HG02885 (cell line): ENCODE data around the gene ZMYND15.
"Not testable (repeated sequence)": the region's sequence is repeated elsewhere in the genome, so short reads cannot be mapped to it uniquely, and the experiment has no call there.

Experiments used
- ATAC-seq: cut with Tn5 transposase; IDR thresholded peaks from one replicate; pipeline ENCODE4 v1.9.1; 2021; ENCODE audit warnings: mild to moderate bottlenecking; ENCODE audit not compliant: unreplicated experiment, poor library complexity

The ZMYND15 gene

DNA sequence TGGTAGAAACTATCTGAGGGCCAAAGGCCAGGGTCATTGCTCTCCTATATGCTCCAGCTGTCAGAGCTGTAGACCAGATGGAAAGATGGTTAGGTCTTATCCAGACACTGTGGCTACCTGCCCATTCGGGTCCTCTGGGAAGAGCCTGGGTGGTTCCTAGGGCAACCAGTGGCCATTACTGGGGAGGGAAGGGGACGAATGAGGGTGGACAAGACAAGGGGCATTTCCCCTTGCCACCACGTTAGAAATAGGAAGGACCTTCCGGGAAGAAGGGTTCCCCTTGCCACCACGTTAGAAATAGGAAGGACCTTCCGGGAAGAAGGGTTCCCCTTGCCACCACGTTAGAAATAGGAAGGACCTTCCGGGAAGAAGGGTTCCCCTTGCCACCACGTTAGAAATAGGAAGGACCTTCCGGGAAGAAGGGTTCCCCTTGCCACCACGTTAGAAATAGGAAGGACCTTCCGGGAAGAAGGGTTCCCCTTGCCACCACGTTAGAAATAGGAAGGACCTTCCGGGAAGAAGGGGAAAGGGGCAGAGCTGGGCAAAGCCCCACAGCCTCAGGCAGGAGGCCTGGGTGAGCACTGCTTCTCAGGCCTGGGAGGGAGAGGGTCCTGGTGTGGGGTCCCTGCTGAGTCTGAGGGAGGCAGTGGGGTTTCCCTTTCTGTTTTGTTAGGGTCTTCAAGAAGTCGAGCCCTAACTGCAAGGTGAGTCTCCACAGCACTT lies 25.1 kb upstream of the ZMYND15 start:
- ATAC-seq, result not testable (repeated sequence)

DNA sequence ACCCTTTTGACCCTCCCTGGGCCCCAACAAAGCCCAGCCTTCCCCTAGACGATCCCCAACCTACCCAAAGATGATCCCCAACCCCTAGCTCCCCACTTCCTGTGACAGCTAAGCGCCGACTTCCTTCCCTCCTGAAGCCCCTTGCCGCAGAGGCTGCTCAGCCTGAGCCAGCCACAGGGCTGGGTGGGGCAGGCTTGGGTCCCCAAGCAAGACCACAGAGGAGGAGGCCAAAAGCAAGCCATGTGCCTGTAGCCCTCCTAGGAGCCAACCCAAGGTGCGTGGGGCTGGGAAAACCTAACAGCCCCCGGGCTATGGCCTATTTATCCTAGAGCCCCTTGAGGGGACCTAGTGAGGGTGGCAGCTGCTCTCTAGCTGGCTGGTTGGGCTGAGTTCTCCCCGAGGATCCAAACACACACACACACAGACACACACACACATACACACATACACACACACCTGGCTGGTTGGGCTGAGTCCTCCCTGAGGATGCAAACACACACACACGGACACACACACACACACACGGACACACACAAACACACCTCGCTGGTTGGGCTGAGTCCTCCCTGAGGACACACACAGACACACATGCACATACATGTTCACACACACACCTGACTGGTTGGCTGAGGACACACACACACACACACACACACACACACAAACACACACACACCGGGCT lies 24.4 kb upstream of the ZMYND15 start:
- ATAC-seq, result no peak

DNA sequence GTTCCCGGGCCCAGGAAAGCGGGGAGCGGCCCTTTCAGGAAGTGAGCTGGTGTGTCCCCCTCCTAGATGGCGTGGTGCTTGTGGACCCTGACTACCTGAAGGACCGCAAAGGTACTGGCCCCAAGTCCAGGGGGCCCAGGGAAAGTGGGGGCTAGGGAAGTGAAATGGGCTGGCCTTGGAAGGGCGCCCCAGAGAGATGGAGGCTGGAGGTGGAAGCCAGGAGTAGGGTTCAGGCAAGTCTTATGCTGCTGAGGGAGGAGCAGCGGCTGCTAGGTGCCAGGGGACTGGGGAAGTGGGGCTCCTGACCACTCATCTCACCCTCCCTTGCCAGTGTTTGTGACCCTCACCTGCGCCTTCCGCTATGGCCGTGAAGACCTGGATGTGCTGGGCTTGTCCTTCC lies 23.6 kb upstream of the ZMYND15 start:
- ATAC-seq, result no peak

DNA sequence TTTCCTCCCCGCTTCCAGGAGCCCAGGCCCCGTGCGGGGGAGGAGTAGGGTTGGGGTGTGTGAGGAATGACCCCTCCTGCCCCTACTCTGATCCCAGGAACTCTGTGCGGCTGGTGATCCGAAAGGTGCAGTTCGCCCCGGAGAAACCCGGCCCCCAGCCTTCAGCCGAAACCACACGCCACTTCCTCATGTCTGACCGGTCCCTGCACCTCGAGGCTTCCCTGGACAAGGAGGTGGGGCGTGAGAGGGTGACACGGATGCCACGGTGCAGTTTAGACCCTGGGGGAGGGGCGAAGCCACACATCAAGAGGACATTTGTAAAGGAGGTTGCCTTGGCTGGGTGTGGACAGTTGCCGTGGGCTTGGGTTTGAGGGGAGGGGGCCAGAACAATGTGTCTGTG lies 21.8 kb upstream of the ZMYND15 start:
- ATAC-seq, result no peak

DNA sequence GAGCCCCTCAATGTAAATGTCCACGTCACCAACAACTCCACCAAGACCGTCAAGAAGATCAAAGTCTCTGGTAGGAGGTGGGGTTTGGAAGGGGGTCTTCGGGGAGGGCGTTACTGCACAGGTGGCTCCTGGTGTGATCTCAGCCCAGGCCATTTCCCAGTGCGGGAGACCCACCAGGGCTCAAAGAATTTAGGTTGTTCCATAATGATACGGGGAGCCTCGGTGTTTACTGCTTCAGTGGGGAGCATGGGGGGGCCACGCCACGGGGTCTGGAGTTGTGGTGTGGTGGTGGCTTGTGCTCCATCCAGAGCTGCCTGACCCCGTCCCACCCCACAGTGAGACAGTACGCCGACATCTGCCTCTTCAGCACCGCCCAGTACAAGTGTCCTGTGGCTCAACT lies 21.4 kb upstream of the ZMYND15 start:
- no peak for ATAC-seq

DNA sequence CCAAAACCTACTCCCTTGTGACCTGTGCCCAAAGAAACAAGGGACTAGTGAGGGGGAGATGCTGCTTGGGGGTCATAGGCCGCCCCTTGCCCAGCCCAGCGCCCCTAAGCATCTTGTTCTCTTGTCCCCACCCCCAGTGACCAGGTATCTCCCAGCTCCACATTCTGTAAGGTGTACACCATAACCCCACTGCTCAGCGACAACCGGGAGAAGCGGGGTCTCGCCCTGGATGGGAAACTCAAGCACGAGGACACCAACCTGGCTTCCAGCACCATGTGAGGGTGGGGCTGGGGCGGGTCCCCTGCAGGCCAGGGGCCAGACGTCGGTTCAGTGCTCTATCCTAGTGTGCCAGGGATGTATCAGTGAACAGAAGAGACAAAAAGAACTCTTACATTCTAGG lies 20.5 kb upstream of the ZMYND15 start:
- ATAC-seq, result no peak

DNA sequence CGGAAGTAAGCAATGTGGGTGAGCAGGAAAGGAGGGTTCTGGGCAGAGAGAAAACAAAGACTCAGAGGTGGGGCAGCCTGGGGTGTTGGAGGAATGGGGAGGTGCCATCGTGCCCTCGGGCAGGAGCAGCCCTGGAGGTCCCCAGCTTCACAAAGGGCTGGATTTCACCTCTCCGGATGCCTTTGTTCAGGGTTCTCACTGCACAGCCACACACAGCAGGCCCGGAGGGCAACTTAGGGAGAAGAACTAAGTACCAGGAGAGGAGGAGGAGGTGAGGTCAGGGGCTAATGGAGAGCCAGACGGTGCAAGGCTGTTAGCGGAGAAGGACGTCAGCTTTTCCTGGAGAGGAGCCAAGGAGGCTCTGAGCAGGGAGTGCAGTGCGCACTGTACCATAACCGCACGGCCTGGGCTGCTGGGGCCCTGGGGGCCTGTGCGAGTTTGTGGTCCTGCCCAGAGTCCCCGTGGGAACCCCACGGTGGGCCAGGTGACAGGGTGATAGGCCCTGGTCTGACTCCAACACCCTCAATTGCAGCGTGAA lies 19.9 kb upstream of the ZMYND15 start:
- no peak for ATAC-seq

DNA sequence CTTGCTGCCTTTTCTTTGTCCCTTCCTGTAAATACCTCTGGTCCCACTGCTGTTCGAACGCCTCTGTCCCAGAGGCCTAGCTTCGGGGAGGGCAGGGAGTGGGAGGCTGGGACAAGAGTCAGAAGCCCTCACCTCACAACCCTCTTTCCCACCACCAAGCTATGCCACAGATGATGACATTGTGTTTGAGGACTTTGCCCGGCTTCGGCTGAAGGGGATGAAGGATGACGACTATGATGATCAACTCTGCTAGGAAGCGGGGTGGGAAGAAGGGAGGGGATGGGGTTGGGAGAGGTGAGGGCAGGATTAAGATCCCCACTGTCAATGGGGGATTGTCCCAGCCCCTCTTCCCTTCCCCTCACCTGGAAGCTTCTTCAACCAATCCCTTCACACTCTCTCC lies 18.8 kb upstream of the ZMYND15 start:
- ATAC-seq, result no peak

DNA sequence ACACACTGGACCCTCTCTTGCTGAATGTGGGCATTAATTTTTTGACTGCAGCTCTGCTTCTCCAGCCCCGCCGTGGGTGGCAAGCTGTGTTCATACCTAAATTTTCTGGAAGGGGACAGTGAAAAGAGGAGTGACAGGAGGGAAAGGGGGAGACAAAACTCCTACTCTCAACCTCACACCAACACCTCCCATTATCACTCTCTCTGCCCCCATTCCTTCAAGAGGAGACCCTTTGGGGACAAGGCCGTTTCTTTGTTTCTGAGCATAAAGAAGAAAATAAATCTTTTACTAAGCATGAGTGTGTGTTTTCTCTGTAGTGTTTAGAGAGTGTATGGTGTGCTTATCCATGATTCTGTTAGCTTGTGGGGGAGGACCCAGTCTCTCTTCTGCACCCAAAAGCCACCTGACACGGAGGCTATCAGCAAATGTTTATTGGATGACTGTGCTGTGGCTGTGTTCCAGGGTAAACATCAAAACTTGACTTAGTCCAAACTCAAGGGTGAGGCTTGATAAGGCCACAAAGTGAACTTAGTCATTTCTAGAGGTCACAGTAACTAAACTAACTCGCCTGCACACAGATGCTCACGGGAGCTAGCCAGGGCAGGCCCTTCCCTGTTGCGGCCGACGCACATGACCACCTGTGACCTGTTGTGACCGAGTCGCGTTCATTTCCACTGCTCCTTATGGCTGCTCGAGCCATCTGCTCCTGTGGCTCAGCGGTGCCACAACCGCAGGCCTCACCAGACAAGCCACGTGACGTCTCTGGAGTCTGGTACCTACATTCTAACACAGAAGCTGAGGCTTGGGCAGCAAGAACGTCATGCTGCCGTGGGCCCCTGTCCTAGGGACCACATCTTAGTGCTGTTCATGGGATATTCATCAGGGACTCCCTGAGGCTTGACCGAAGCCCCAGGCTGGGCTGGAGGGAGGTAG lies 18.2 kb upstream of the ZMYND15 start:
- ATAC-seq, result no peak

DNA sequence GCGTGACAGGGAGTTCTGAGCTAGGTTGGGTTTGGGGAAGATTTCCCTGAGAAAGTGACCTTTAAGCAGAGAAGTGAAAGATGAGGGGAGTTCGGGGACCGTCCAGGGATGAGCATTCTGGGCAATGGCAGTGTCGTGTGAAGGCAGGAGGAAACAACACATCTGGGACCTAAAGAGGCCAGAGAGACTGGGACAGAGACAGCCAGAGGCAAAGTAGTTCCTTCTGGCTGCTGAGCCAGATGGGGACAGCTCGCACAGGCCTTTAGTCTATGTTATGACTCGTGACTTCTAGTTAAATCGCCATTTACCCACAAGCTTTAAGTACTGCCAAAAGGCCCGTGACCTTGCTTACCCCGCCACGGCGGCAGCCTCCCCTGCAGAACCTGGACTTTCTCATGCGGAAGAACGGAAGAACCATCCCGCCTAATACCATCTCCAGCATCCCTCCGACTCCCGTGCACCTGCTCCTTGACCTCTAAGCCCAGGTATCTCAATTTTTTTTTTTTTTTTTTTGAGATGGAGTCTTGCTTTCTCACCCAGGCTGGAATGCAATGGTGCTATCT lies 16.9 kb upstream of the ZMYND15 start:
- ATAC-seq, result no peak

DNA sequence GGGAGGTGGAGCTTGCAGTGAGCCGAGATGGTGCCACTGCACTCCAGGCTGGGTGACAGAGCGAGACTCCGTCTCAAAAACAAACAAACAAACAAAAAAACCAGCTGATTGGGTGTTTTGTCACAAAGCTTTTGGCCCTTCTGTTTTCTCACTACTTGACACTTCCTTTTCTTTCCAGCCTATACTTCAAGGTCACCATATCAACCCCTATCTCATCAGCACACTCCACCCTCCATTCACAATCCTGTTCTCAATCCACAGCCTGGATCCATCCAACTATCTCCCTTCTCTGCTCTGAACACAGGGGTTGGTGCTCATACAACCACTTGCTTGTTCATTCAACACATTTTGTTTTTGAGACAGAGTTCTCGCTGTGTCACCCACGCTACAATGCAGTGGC lies 15.0 kb upstream of the ZMYND15 start:
- ATAC-seq, result no peak

DNA sequence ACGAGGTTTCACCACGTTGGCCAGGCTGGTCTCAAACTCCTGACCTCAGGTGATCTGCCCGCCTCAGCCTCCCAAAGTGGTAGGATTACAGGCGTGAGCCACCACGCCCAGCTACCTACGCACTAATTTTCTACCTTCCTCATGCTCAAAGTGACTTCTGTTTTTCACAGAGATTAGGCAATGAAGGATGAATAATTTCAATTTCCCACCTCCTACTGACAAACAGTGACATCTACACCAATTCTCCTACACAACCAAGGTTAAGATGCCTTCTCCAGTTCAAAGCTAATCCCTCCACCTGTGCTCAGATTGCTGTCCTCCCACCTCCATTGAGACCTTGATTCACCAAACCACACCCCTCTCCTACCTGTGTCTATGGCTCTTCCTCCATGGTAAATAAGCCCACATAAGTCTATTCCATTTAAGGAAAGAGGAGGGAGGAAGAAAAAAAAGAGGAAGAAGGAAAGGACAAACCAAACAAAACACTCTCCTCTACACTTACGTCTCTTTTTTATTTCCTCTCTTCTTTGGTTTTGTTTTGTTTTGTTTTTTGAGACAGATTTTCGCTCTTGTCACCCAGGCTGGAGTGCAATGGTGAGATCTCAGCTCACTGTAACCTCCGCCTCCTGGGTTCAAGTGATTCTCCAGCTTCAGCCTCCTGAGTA lies 13.9 kb upstream of the ZMYND15 start:
- ATAC-seq, result no peak

DNA sequence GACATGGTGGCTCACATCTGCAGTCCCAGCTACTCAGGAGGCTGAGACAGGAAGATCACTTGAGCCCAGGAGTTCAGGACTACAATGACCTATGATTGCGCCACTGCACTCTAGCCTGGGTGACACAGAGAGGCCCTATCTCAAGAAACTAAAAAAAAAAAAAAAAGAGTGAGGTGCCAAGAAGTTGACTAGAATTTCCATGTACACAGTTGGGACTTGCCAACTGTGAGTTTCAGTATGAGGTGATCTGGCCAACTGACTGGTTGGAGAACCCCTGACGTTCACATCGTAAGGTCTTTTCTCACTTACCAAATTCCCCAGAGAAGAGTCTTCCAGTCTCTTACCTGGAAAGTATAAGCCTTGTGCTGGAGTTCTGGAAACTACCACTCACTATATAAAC lies 11.5 kb upstream of the ZMYND15 start:
- ATAC-seq, result no peak

DNA sequence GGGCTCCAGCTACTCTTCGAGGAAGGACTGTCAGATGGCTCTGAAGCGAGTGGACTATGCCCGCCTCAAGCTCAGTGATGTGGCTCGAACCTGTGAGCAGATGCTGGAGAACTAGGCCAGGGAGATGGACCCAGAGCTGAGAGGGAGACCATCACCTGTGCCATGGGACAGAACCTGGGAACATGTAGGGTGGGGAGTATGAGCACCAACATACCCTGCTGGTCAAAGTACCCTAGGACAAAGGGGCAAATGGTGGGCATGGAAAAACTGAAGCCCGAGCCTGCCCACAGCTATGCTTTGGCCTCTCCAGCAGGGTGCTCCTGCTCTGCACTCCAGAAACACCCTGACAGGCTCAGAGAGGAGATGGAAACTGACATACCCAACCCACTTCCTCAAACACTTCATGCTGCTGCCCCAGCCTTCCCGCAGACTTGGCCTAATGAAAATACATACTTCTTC lies 6.5 kb upstream of the ZMYND15 start:
- ATAC-seq, result peak; percentile 31

DNA sequence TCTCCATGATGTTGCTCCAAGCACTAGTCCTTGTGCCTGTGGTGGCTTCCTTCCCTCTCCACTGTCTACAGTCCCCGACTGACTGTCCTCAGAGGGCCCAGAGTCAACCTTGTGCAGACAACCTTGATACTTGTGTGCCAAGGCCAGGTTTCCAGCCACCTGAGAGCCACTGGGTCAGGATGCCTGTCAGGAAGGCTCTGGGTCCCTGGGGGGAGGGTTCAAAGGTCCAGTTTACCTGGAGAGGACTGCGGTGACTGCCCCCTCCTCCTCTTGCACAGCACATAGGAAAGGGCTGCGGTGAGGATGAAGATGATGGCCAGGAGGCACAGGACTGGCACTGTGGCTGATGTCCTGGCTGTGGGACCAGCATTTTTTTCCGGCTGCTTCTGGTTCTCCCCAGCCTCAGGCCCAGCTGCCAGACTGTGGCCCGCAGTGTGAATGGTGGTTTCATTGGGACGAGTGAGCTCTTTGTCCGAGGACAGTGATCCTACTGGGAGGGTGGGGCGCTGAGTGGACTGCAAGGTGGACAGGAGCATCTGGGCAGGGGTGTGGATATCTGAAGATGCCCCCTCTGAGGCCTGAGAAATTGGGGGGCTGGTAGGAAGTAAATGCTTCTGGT lies 4.7 kb upstream of the ZMYND15 start:
- no peak for ATAC-seq

DNA sequence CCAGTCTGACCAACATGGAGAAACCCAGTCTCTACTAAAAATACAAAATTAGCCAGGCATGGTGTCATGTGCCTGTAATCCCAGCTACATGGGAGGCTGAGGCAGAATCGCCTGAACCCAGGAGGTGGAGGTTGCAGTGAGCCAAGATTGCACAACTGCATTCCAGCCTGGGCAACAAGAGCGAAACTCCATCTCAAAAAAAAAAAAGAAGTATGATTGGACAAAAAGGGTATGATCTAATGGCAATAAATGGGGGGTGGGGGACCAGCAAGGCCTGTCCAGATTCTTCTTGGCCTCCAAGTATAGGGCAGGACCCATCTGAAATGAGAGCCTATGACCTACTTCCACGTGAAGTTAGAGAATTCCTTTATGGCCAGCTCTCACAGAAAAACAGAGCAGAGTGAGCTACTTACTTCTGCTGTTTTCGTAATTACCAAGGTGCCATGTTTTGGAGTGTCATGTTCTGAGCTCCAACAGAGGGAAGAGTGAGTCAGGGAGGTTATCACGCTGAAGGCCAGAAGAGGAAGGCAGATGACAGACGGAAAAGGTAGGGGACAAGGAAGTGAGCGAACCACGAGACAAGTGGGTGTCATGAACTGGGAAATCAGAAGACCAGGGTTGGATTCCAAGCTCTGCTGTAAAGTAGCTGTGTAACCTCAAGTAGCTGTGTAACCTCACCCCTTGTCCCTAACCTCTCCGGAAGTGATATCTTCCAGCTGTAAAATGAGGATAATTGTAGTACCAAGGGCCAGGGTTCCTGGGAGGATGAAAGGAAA lies 3.6 kb upstream of the ZMYND15 start:
- ATAC-seq, result no peak

DNA sequence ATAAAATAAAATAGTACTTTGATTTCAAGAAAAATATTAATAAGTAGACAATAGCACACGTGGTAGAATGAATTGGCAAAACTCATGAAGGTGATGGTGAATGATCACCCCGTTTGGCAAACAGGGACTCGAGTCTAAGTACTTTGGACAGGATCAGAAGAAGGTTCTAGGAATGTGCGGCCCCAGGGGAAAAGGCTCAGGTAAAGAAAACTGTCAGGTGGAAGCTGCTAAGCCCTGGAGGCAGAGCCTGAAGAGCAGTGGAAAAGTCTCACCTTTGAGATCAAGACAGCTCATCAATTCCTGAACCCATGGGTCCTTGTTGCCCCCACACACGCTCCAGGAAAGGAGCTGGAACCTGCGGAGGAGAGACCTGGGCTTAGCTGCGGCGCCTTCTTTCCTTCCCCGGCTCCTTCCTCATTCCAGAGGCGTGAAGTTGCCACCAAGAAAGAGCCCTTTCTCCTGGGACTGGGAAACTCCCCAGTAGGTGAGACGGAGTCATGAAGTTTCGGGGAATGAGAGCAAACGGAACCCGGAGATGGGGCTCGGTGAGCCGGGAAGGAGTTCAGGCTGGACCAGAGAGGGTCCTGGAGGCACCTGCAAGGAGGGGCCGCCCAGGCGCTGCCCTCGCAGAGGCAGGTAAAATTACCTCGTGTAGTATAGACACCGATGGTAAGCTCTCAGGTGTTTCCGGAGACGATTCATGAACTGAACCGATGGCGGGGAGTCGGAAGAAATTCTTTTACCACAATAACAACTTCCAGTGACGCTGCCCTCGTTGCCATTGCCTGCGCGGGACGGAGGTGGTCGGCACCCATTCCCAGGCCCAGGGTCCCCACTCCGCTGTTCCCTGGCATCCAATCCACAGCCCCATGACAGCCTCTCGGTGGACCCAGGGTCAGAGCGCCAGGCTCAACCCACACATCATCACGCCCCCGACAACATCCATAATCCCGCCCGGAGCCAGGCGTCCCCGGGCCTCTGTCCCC lies 1.2 kb upstream of the ZMYND15 start:
- ATAC-seq, result no peak

DNA sequence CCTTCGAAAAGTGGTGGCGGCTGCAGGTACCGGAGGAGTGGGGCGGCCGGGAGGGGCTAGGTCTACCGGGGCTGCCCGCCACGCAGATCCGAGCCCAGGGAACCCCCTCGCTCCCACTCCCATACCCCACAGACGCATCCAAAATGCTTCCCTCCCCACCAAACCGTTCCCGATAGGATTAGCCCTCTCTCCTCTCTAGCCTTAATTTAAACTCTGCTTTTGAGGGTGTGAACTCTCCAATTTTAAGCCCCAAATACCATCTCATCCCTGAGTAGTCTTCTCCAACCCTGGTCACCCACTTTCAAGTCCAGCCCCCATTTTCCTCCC lies 355 bp downstream of the ZMYND15 start:
- no peak for ATAC-seq
